HepG2 (cell line): ENCODE measurements around the gene RYR2.

ENCODE experiments used
- BORCS8-MEF2B ChIP-seq: sonication (generic); formaldehyde crosslinking; IDR thresholded peaks from 2 replicates; pipeline ENCODE4 v1.8.0; 2022; ENCODE audit warnings: mild to moderate bottlenecking, missing genetic modification reagents
- CTCF ChIP-seq: sonication (generic); formaldehyde crosslinking; IDR thresholded peaks from 2 replicates; pipeline ENCODE4 v1.5.0; 2020; ENCODE audit warnings: mild to moderate bottlenecking, missing genetic modification reagents, moderate library complexity
- GABPA ChIP-seq, 2 experiments: IDR thresholded peaks; 2 replicates each; pipeline ENCODE4 v1.6.1; 2011 to 2016; ENCODE audit warnings: low read depth in 2 of 2, low read length in 1 of 2, missing biosample characterization in 1 of 2, missing genetic modification characterization in 1 of 2
- KDM4B ChIP-seq: sonication (generic); formaldehyde crosslinking; IDR thresholded peaks from 2 replicates; pipeline ENCODE4 v1.4.0; 2020; ENCODE audit warnings: missing genetic modification reagents
- NONO ChIP-seq, 2 experiments: fragments of 450-650 bp in 1 of 2; sonication (generic) in 1 of 2; formaldehyde crosslinking in 1 of 2; IDR thresholded peaks in 1 of 2; conservative IDR thresholded peaks in 1 of 2; 2 replicates each; pipeline versions ENCODE4 v1.6.1 to v1.8.0; 2017 to 2022; ENCODE audit warnings: mild to moderate bottlenecking in 1 of 2, missing genetic modification reagents in 1 of 2, moderate library complexity in 1 of 2
- RFXAP ChIP-seq: sonication (generic); formaldehyde crosslinking; IDR thresholded peaks from 2 replicates; pipeline ENCODE4 v1.4.0; 2020; ENCODE audit warnings: missing genetic modification reagents, borderline replicate concordance
- SIN3A ChIP-seq: IDR thresholded peaks from 2 replicates; pipeline ENCODE4 v1.6.1; 2011; ENCODE audit warnings: low read depth, mild to moderate bottlenecking, control low read depth, low read length, borderline replicate concordance
- ZBTB1 ChIP-seq: sonication (generic); formaldehyde crosslinking; IDR thresholded peaks from 2 replicates; pipeline ENCODE4 v1.4.0; 2020; ENCODE audit warnings: missing genetic modification reagents, borderline replicate concordance
- ZNF253 ChIP-seq: sonication (generic); formaldehyde crosslinking; IDR thresholded peaks from 2 replicates; pipeline ENCODE4 v1.8.0; 2022; ENCODE audit warnings: mild to moderate bottlenecking, missing genetic modification reagents, borderline replicate concordance
- TF ChIP-seq, protein P1 (sequence below): sonication (generic); formaldehyde crosslinking; conservative IDR thresholded peaks from 2 replicates; pipeline ENCODE4 v1.4.0; 2020; ENCODE audit warnings: missing genetic modification reagents
- TF ChIP-seq, protein P2 (sequence below): IDR thresholded peaks from 2 replicates; pipeline ENCODE4 v1.6.1; 2012; ENCODE audit warnings: inconsistent platforms

DNA sequence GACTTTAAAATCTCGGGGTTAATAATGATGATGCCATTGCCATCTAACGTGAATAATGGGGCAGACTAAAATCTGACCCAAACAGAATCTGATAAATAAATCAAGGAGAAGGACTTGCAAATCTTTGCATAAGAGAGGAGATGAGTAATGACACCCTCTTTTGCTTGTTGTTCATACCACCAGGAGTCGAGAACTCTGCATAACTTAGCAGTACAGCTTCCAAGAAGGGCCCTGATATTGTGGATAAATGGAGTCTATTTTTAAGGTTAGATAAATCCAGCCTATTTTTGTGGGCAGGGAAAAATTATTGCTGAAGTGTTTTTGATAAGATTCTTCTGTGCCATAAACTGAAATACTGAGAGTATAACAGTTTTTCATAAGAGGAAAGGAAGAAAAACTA lies 17.3 kb downstream of the RYR2 start:
- TF ChIP-seq SIN3A (no peak), RFXAP (CRISPR knock-in tag) (no peak), ZNF253 (CRISPR knock-in tag) (no peak), BORCS8-MEF2B (no peak), CTCF (CRISPR knock-in tag) (no peak), NONO (IDR thresholded peaks at IDR 0.05) (no peak), NONO (CRISPR knock-in tag; conservative IDR thresholded peaks at IDR 0.05) (no peak), ZBTB1 (CRISPR knock-in tag) (no peak), KDM4B (no peak), GABPA (IDR thresholded peaks at IDR 0.05; ENCODE audit: low read depth, low read length) (no peak), GABPA (CRISPR knock-in tag; IDR thresholded peaks at IDR 0.05; ENCODE audit: low read depth) (no peak)
- TF ChIP-seq, protein P1, sequence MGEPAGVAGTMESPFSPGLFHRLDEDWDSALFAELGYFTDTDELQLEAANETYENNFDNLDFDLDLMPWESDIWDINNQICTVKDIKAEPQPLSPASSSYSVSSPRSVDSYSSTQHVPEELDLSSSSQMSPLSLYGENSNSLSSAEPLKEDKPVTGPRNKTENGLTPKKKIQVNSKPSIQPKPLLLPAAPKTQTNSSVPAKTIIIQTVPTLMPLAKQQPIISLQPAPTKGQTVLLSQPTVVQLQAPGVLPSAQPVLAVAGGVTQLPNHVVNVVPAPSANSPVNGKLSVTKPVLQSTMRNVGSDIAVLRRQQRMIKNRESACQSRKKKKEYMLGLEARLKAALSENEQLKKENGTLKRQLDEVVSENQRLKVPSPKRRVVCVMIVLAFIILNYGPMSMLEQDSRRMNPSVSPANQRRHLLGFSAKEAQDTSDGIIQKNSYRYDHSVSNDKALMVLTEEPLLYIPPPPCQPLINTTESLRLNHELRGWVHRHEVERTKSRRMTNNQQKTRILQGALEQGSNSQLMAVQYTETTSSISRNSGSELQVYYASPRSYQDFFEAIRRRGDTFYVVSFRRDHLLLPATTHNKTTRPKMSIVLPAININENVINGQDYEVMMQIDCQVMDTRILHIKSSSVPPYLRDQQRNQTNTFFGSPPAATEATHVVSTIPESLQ (CRISPR knock-in tag), result no peak
- TF ChIP-seq, protein P2, sequence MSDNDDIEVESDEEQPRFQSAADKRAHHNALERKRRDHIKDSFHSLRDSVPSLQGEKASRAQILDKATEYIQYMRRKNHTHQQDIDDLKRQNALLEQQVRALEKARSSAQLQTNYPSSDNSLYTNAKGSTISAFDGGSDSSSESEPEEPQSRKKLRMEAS, result no peak
